C4-2B (cell line): ENCODE results near the gene SH3BP1.

Experiments used
- CTCF ChIP-seq: fragments of 450-650 bp; conservative IDR thresholded peaks from 2 replicates; pipeline ENCODE4 v1.5.1; 2017; ENCODE audit warnings: mild to moderate bottlenecking
- ZFX ChIP-seq: fragments of 450-650 bp; IDR thresholded peaks from 2 replicates; pipeline ENCODE4 v1.6.1; 2017

GRCh38 chr22:37647928-37648327 lies 8.5 kb downstream of the SH3BP1 start:
- TF ChIP-seq CTCF (no peak), ZFX (no peak)
